GM23338 (cell line): ENCODE results near the gene AMOTL1.

Experiments
- CREB1 ChIP-seq: fragments of 250-450 bp; sonication (Bioruptor Pico); IDR thresholded peaks from 2 replicates; pipeline ENCODE4 v1.5.0; 2020; ENCODE audit warnings: low read depth, mild to moderate bottlenecking, moderate library complexity
- CTCF ChIP-seq, 2 experiments: fragments of 200-600 bp in 1 of 2; sonication (generic) in 1 of 2; conservative IDR thresholded peaks; 2 replicates each; pipeline versions ENCODE4 v1.5.1 to v1.6.1; 2016 to 2017; ENCODE audit warnings: antibody characterized with exemption in 2 of 2, low read depth in 2 of 2, mild to moderate bottlenecking in 2 of 2, moderate library complexity in 1 of 2
- ETS1 ChIP-seq: IDR thresholded peaks from 2 replicates; pipeline ENCODE4 v1.6.1; 2016; ENCODE audit warnings: antibody characterized with exemption
- EZH2 ChIP-seq: fragments of 200-600 bp; sonication (generic); IDR thresholded peaks from one replicate; pipeline ENCODE4 v1.8.0; 2017; ENCODE audit warnings: antibody characterized with exemption, mild to moderate bottlenecking, low read depth; ENCODE audit not compliant: unreplicated experiment
- EZH2phosphoT487 ChIP-seq: fragments of 200-600 bp; sonication (generic); IDR thresholded peaks from one replicate; pipeline ENCODE4 v1.8.1; 2018; ENCODE audit warnings: antibody characterized with exemption; ENCODE audit not compliant: unreplicated experiment
- JUNB ChIP-seq: IDR thresholded peaks from one replicate; pipeline ENCODE4 v1.6.1; 2016; ENCODE audit warnings: antibody characterized with exemption; ENCODE audit not compliant: unreplicated experiment
- NANOG ChIP-seq: IDR thresholded peaks from 2 replicates; pipeline ENCODE4 v1.6.1; 2016; ENCODE audit warnings: antibody characterized with exemption, borderline replicate concordance
- POLR2AphosphoS5 ChIP-seq: IDR thresholded peaks from 2 replicates; pipeline ENCODE4 v1.6.1; 2016; ENCODE audit warnings: antibody characterized with exemption, low read depth
- REST ChIP-seq: IDR thresholded peaks from one replicate; pipeline ENCODE4 v1.6.1; 2018; ENCODE audit warnings: antibody characterized with exemption; ENCODE audit not compliant: unreplicated experiment
- STAT1 ChIP-seq: IDR thresholded peaks from one replicate; pipeline ENCODE4 v1.6.1; 2016; ENCODE audit warnings: antibody characterized with exemption; ENCODE audit not compliant: unreplicated experiment
- ZNF114 ChIP-seq: fragments of 250-450 bp; sonication (Bioruptor Pico); IDR thresholded peaks from 2 replicates; pipeline ENCODE4 v1.5.0; 2020; ENCODE audit warnings: mild to moderate bottlenecking, moderate library complexity
- ZNF331 ChIP-seq: fragments of 250-450 bp; sonication (Bioruptor Pico); IDR thresholded peaks from 2 replicates; pipeline ENCODE4 v1.5.0; 2020; ENCODE audit warnings: low read depth, mild to moderate bottlenecking, moderate library complexity
- ZNF462 ChIP-seq: fragments of 250-450 bp; sonication (Bioruptor Pico); IDR thresholded peaks from 2 replicates; pipeline ENCODE4 v1.5.0; 2020; ENCODE audit warnings: mild to moderate bottlenecking, moderate library complexity

GRCh38 chr11:94791216-94791889 is 23.2 kb downstream of the AMOTL1 start:
- no peak for TF ChIP-seq JUNB
- TF ChIP-seq CTCF (conservative IDR thresholded peaks at IDR 0.05; ENCODE audit: low read depth in 2 of 2) = no peak
- TF ChIP-seq STAT1 = no peak
- TF ChIP-seq CREB1 (CRISPR knock-in tag) = no peak
- no peak for TF ChIP-seq EZH2phosphoT487
- TF ChIP-seq POLR2AphosphoS5 = no peak
- no peak for TF ChIP-seq REST
- no peak for TF ChIP-seq EZH2
- no peak for TF ChIP-seq ZNF331
- no peak for TF ChIP-seq ETS1
- TF ChIP-seq ZNF114 (CRISPR knock-in tag) = no peak
- TF ChIP-seq NANOG = no peak
- TF ChIP-seq ZNF462 (CRISPR knock-in tag) = no peak
